HG02642 (cell line): ENCODE results near the gene C2CD4A.
"Not testable (repeated sequence)": the region's sequence is repeated elsewhere in the genome, so short reads cannot be mapped to it uniquely, and the experiment has no call there.

Experiments
- ATAC-seq: cut with Tn5 transposase; IDR thresholded peaks from one replicate; pipeline ENCODE4 v1.9.1; 2021; ENCODE audit warnings: mild to moderate bottlenecking; ENCODE audit not compliant: unreplicated experiment, poor library complexity

C2CD4A gene

GRCh38 chr15:62066663-62067447 is at the start of gene C2CD4A:
Gene C2CD4A, plus strand, starts transcription at chr15:62066977. Its CDS starts 637 bp downstream, at chr15:62067614.
- ATAC-seq, result no peak

GRCh38 chr15:62020576-62021160 is 46.1 kb upstream of the C2CD4A start:
- ATAC-seq, result no peak

GRCh38 chr15:62021991-62022600 is 44.7 kb upstream of the C2CD4A start:
- no peak for ATAC-seq

GRCh38 chr15:62026487-62027262 is 40.1 kb upstream of the C2CD4A start:
- ATAC-seq, result no peak

DNA sequence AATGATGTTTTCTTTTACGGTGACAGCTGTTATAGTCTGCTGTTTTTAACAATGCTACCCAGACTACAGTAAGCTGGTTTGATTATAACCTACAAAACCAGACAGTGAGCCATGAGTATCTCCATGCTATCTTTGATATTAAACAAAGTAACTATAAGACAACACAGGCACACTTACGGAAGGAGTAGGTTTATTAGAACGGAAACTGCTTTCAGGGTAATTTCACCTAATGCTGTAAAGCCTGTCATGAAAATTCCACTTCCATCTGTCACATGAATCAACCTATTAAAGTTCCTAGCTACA is 39.6 kb upstream of the C2CD4A start:
- no peak for ATAC-seq

GRCh38 chr15:62027916-62028315 is 38.9 kb upstream of the C2CD4A start:
- no peak for ATAC-seq

GRCh38 chr15:62035256-62035924 is 31.4 kb upstream of the C2CD4A start:
- ATAC-seq, result no peak

- peak; percentile 63 for ATAC-seq
Measured at GRCh38 chr15:62046078-62046743, 20.6 kb upstream of the C2CD4A start.

- no peak for ATAC-seq
Measured at GRCh38 chr15:62047282-62047827, 19.4 kb upstream of the C2CD4A start.

DNA sequence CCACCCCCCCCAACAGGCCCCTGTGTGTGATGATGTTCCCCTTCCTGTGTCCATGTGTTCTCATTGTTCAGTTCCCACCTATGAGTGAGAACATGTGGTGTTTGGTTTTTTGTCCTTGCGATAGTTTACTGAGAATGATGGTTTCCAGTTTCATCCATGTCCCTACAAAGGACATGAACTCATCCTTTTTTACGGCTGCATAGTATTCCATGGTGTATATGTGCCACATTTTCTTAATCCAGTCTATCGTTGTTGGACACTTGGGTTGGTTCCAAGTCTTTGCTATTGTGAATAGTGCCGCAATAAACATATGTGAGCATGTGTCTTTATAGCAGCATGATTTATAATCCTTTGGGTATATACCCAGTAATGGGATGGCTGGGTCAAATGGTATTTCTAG is 18.5 kb upstream of the C2CD4A start:
- not testable (repeated sequence) for ATAC-seq

DNA sequence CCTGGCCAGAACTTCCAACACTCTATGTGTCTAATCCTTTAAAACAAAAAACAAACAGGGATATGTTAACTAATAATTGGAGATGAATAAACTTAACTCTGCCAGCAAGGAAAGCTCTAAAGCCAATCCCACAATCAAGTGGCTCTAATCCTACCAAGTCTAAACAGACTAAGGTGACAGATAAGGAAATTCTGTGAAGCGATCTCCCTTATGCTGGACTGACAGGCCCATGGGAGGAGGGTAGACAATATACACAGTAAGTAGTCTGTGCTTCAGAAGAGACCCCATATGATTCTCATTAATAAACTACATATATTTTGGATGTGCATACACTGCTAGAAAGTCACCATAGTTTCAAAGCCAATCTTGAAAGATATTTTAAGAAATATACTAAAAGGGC is 16.7 kb upstream of the C2CD4A start:
- no peak for ATAC-seq

GRCh38 chr15:62051166-62051565 is 15.6 kb upstream of the C2CD4A start:
- no peak for ATAC-seq

GRCh38 chr15:62052713-62053112 is 14.1 kb upstream of the C2CD4A start:
- no peak for ATAC-seq

- ATAC-seq, result no peak
Measured at GRCh38 chr15:62053439-62054085, 13.2 kb upstream of the C2CD4A start.

DNA sequence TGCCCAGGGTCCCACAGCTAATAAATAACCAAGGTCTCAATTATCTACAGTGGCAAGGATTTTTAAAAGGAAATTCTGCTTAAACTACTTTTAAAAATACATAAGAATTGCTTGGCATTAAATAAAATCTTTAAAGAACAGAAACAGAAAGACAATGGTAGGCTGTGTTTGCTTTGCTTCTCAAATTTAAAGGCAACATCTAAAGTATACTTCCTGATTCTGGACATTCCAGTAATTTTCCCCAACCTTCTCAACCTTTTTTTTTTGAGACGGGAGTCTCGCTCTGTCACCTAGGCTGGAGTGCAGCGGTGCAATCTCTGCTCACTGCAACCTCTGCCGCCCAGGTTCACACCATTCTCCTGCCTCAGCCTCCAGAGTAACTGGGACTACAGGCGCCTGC is 11.8 kb upstream of the C2CD4A start:
- ATAC-seq, result no peak

GRCh38 chr15:62057341-62057980 is 9.3 kb upstream of the C2CD4A start:
- ATAC-seq, result no peak

- ATAC-seq, result no peak
Measured at GRCh38 chr15:62058327-62059028, 8.3 kb upstream of the C2CD4A start.
